Retina (tissue), 1 donor: ENCODE data around the gene SLC25A27.
"Not testable (repeated sequence)": the region's sequence is repeated elsewhere in the genome, so short reads cannot be mapped to it uniquely, and the experiment has no call there.

Source experiments
- DNase-seq: peaks from one replicate; pipeline ENCODE4 v3.0.0-alpha.2; 2016

SLC25A27 gene, protein sequence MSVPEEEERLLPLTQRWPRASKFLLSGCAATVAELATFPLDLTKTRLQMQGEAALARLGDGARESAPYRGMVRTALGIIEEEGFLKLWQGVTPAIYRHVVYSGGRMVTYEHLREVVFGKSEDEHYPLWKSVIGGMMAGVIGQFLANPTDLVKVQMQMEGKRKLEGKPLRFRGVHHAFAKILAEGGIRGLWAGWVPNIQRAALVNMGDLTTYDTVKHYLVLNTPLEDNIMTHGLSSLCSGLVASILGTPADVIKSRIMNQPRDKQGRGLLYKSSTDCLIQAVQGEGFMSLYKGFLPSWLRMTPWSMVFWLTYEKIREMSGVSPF

GRCh38 chr6:46652603-46653438, at the start of gene SLC25A27, which contains the start of gene CYP39A1:
TSS of gene SLC25A27 (plus strand) at chr6:46652975. CDS start at chr6:46653193, 218 bp downstream.
TSS of gene CYP39A1 (minus strand) at chr6:46652818. CDS start at chr6:46652582, 236 bp downstream.
- peak; percentile 97 for DNase-seq

GRCh38 chr6:46605091-46605797, 47.5 kb upstream of the SLC25A27 start:
- DNase-seq = no peak

- no peak for DNase-seq
Measured at GRCh38 chr6:46606338-46606737, 46.4 kb upstream of the SLC25A27 start.

DNA sequence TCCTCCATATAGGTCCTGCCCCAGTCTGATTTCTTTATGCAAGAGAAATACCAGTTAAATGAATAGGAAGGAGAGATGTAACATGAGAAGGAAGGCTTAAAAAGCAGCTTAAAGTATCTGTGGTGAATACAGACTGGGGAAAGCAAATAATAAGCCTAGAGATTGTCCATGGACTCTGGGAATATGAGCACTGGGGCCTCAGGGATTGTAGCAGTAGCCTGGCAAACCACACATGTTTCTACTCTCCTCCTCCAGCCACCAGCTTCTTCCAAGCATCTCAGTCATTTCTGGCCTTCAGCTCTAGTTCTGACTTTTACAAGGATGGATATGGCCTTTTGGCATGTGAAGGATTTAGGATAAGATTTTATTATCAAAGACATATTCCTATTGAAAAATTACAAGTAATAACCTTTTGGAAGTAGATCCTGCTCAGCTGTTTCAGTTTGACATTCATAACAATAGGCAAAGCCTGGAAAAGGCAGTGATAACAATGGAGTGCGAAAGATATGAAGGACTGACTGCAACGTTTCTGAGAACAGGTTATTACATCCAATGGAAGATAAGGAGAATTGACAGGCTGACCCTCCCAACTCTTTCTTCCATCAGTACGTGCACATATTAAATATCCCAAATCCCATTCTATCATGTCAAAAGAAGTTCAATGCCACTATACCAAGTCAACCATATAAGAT, 41.8 kb upstream of the SLC25A27 start:
- DNase-seq = no peak

GRCh38 chr6:46612645-46613044, 40.1 kb upstream of the SLC25A27 start:
- DNase-seq = no peak

GRCh38 chr6:46618726-46619125, 34.0 kb upstream of the SLC25A27 start:
- no peak for DNase-seq

DNA sequence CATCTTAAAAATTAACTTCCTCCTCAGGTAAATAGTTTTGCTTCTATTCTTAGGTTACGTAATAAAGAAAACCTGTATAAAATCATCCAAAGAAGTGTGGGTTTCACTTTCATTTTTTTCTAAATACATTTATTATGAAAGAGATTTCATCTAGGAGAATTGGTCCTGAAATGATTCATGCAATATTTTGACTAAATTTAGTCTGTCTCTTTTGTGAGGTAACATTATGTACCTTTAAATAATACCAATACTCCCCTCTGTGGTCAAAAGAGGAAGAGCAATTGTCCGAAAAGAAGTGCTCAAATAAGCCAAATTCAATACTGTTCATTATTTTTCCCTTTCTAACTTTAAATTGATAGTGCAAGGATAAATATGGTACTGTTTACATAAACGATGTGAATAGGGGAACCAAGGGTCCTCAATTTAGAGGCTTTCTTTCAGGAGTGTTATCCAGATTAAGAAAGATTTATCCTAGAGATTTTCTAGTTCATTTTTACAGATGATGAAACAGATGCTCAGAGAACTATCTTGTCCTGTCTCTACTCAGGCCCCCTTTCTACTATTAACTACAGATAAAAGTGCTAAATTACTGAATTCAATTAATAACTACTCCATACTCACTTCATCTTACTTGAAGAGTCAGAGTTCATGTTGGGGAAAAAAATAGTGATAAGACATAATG, 26.4 kb upstream of the SLC25A27 start:
- DNase-seq = no peak

DNA sequence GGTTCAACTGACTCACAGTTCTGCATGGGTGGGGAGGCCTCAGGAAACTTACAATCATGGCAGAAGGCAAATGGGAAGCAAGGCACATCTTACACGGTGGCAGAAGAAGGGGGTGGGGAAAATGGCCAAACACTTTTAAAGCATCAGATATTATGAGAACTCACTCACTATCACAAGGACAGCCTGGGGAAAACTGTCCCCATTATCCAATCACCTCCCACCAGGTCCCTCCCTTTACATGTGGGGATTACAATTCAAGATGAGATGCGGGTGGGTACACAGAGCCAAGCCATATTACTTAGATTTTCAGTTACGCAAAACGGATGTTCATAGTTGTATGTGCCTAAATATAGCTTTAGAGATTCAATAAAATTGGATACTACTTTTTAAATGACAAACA, 25.8 kb upstream of the SLC25A27 start:
- DNase-seq = no peak

- no peak for DNase-seq
Measured at GRCh38 chr6:46628498-46628897, 24.3 kb upstream of the SLC25A27 start.

DNA sequence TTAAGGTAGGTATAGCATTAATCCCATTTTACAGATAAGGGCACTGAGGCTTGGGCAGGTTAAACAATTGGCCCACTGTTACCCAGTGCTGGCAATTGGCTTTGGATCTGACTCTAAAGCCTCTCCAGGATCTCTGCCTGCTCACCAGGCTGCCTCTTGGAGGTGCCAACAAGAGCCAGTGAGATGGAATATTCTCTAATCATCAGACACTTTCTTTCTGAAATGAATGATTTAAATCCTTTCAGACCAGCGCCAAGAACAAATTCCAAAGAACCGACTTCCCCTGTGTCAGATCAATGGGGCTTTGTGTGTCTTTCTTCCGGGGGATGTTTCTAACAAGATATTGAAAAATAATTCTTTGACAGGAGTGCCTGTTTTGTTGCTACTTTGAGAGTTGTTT, 23.8 kb upstream of the SLC25A27 start:
- DNase-seq = no peak

- no peak for DNase-seq
Measured at GRCh38 chr6:46629691-46630090, 23.1 kb upstream of the SLC25A27 start.

DNA sequence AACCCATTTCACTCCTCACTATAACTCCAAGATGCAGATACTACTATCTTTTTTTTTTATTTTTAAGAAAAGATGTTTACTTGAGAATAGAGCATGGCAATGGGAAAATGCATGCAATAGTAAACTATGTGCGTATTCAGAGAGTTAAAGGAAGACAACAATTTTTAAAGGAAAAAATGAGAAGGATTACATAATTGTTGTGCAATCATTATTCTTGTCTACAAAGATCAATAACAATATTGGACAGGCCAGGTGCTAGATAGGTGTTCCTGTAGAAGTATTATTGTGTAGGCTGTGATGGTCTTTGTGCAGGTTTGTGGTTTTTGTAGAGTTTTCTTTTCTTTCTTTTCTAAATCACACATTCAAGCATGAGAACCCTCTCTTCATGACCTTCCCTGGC, 20.7 kb upstream of the SLC25A27 start:
- DNase-seq = no peak

GRCh38 chr6:46635462-46635861, 17.3 kb upstream of the SLC25A27 start:
- DNase-seq = no peak

DNA sequence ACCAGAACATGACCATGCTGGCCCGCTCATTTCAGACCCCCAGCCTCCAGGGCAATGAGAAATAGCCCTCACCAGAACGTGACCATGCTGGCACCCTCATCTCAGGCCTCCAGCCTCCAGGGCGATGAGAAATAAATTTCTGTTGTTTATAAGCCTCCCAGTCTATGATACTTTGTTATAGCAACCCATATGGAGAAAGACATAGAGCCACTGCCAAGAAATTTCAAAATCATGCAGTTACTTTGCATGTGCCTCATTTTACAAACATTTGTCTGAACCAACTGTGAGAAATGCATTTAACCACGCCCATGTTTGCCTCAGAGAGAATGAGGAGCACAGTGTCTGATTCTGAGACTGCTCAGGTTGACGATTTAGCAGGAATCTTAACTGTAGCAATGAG, 15.6 kb upstream of the SLC25A27 start:
- DNase-seq = no peak

- no peak for DNase-seq
Measured at GRCh38 chr6:46637933-46638332, 14.8 kb upstream of the SLC25A27 start.

GRCh38 chr6:46638650-46639049, 14.1 kb upstream of the SLC25A27 start:
- no peak for DNase-seq

DNA sequence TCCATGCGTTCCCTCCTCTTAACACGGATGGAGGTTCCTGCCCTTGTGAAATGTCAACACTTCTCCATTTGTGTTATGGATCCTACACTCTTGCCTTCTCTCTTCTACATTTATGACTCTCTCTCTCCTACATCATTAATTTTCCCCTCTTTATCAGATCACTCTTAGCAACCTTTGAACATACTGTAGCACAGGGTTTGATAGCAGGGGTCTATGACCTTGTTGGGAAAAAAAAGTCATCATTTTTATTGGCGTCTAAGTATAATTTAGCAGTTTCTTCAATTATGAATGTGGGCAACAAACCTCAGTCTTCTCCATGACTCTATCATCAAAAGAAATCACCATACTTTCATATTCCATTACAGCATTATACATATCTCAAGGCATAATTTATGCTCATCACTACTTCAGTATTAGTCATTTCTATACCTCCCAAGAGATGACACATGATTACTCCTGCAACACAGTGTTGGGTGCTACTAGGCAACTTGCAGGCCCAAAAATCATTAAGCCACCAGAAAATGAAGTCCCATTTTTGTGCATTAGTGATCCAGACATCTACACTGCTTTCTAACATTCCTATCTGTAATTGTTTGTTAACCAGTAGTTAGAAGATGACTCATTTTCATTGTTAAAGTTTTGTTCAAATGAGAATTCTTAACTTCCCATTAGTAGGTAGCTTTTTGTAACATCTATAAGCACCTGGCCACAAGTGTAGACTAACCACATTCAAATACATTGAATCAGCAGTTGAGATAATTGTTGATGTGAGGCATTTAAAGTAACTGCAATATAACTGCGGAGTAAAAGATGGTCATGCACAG, 9.6 kb upstream of the SLC25A27 start:
- no peak for DNase-seq

DNA sequence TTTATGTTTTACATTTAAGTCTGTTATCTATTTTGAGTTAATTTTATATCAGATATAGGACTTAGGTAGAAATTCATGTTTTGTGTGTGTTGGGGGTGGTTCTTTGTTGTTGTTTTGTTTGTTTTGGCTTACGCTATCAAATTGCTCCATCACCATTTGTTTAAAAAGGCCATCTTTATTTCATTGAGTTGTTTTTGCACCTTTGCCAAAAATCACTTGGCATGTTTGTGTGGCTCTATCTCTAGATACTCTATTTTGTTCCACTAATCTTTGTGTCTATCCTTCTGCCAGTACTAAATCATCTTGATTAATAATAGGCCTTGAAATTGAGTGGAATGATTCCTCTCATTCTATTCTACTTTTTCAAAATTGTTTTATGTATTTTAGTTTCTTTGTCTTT, 7.5 kb upstream of the SLC25A27 start:
- DNase-seq = no peak

DNA sequence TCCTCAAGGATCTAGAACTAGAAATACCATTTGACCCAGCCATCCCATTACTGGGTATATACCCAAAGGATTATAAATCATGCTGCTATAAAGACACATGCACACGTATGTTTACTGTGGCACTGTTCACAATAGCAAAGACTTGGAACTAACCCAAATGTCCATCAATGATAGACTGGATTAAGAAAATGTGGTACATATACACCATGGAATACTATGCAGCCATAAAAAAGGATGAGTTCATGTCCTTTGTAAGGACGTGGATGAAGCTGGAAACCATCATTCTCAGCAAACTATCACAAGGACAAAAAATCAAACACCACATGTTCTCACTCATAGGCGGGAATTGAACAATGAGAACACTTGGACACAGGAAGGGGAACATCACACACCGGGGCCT, 4.7 kb upstream of the SLC25A27 start:
- DNase-seq = not testable (repeated sequence)

DNA sequence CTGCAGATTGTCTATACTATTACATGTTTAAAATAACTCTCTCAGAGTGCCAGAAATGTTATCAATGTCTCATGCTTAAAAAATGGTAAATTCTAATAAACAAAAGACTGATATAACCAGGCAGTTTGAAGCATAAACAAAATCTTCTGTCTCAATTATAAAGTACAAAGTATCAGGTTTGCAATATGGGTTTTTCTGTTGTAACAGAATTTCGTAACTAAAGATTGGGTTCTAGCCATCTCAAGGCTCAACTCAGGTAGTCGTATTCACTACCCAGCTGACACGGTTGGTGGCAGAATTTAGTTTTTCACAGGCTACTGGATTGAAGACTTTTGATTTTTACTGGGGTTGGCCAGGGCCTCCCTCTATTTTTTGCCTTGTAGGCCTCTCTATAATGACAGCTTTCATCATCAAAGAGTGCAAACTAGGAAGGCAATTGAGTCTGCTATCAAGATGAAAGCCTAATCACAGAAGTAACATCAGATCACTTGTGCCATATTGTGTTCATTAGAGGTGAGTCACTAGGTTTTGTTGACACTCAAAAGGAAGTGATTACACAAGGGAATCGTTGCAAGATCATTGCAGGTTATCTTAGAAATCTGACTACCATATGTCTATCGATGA, 3.8 kb upstream of the SLC25A27 start:
- no peak for DNase-seq

DNA sequence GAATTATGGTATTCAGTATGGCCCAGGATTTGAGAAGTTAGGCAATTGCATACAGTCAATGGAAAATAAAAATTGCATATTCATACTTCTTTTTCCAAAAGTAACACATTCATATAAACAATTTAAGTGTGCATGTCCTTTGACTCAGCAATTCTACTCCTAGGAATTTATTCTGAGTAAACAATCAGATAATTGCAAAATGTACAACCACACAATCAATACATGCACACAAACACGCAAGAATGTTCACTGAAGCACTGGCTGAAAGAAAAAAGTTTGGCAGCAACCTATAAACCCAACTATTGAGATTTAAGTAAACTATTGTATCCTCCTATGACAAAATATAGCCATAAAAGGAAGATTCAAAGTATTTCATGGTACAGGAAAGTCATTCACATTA, 1.8 kb upstream of the SLC25A27 start:
- DNase-seq = no peak
